Smooth muscle cell (in vitro differentiated cells): ENCODE data around the gene RNGTT. TPM values are rescaled to one million over a fixed set of nuclear protein-coding genes. Genes with fewer than 3 reads are reported as not detected.

Experiments
- DNase-seq: peaks from one replicate; lab custom pipeline; 2025; ENCODE audit not compliant: unreplicated experiment; lab: John Stamatoyannopoulos, UW
- H2AFZ ChIP-seq: fragments of 200-600 bp; sonication (generic); 2 replicates; pipeline ENCODE4 v1.6.0; 2016; ENCODE audit warnings: antibody characterized with exemption, low read depth, mild to moderate bottlenecking
- H3F3A ChIP-seq: fragments of 200-600 bp; sonication (generic); 2 replicates; pipeline ENCODE4 v1.6.0; 2017; ENCODE audit warnings: antibody characterized with exemption, low read depth
- H3K27ac ChIP-seq: fragments of 200-600 bp; sonication (generic); 2 replicates; pipeline ENCODE4 v1.5.1; 2016; ENCODE audit warnings: low read depth, mild to moderate bottlenecking
- H3K27me3 ChIP-seq: fragments of 200-600 bp; sonication (generic); 2 replicates; pipeline ENCODE4 v1.6.1; 2016; ENCODE audit warnings: low read depth, mild to moderate bottlenecking
- H3K36me3 ChIP-seq: fragments of 200-600 bp; sonication (generic); 2 replicates; pipeline ENCODE4 v1.5.1; 2016; ENCODE audit warnings: low read depth
- H3K4me1 ChIP-seq: fragments of 200-600 bp; sonication (generic); 2 replicates; pipeline ENCODE4 v1.5.1; 2016; ENCODE audit warnings: low read depth
- H3K4me2 ChIP-seq: fragments of 200-600 bp; sonication (generic); 2 replicates; pipeline ENCODE4 v1.6.0; 2016; ENCODE audit warnings: mild to moderate bottlenecking
- H3K4me3 ChIP-seq: fragments of 200-600 bp; sonication (generic); 2 replicates; pipeline ENCODE4 v1.5.1; 2016; ENCODE audit warnings: mild to moderate bottlenecking
- H3K79me2 ChIP-seq: fragments of 200-600 bp; sonication (generic); 2 replicates; pipeline ENCODE4 v1.6.0; 2016; ENCODE audit warnings: low read depth, mild to moderate bottlenecking
- H3K9ac ChIP-seq: fragments of 200-600 bp; sonication (generic); 2 replicates; pipeline ENCODE4 v1.6.0; 2016; ENCODE audit warnings: low read depth
- H3K9me3 ChIP-seq: fragments of 200-600 bp; sonication (generic); replicated peaks from 2 replicates; pipeline ENCODE4 v1.5.1; 2016; ENCODE audit warnings: low read depth
- H4K20me1 ChIP-seq: fragments of 200-600 bp; sonication (generic); 2 replicates; pipeline ENCODE4 v1.6.0; 2016; ENCODE audit warnings: low read depth
- WGBS: methylation state at CpG from one replicate; pipeline ENCODE4 v1.1.7; 2016; ENCODE audit warnings: low lambda C conversion rate; 5-methylcytosine and 5-hydroxymethylcytosine counted together
- polyA plus RNA-seq: library from polyadenylated mRNA; unstranded; fragments of >200 nt; fragmentation: Nextera tagmentation; extraction: Ambion mirVana; gene quantifications from 2 replicates; pipeline ENCODE4 v1.2.1, GENCODE V29; 2016
- total RNA-seq: library from RNA; depleted of rRNA; stranded (reverse); fragments of >200 nt; gene quantifications from 2 replicates; pipeline ENCODE4 v1.2.3, GENCODE V29; 2014
- TF ChIP-seq, protein P1 (sequence below): fragments of 200-600 bp; sonication (generic); IDR thresholded peaks from 2 replicates; pipeline ENCODE4 v1.5.1; 2017; ENCODE audit warnings: borderline replicate concordance, mild to moderate bottlenecking, antibody characterized with exemption; ENCODE audit not compliant: insufficient read depth, poor library complexity, severe bottlenecking

RNGTT gene
- total and polyA plus RNA-seq, 2 experiments from 2014 or later = 7.5 to 22.7 TPM

DNA sequence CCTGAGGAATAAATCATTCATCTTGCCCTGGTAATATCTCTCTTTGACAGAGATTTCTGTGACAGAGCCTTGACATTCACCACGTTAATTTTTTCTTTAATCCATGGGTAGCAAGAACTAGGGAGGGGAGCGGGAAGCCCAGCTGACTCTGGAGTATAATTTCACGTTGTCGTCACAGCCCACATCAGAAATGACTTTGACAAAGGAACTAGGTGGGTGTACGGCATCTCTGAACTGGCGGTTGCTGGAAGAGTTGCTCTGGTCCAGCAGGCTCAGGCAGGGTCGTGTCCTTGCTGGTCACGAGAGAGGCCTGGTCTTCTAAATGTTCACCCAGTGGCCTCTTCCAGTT lies 400.2 kb downstream of the RNGTT start:
- no peak for DNase-seq

DNA sequence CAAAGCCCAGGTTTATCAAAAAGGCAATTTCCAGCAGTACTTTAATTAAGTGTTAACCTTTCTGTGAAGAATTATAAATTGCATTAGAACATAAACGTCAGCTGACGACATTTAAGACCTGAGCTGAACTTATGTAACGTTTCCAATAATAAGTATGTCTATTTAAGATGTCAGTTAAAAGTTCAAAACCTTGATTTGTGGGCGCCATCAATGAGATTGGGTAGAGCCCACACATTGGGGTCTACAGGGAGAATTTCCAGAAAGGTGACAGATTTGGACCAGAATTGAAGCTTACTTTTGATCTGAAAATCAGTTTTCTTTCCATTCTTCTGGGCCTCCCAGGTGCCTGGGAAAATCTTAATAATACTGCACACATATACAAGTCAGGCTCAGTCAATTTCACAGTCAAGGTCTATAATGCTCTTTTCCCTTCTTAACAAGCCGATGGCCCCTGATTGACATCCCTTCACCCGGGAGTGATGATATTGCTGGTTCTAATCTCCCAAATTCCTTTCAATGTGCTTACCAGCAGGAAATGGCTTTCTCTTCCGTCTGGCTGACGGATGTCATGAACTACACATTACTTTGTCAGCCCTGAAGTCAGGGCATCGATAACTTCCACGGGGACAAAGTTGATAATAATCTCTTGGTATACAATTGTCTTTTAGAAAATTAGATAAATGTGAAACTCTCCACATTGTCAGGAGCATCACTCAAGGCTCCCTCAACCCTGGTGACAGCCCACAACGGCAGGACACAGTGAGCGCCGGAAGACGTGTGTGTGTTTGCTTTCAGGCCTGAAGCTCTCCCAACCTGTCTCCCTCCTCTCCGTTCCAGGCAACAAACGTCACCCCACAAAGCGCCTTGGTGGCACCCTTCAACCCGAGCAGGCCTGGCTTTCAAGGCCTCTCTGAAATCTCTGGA lies 400.8 kb downstream of the RNGTT start:
- Histone ChIP-seq H3K9me3 (no peaks in the 10 kb centered on the region), H2AFZ (no peak overlapping the region), H3K36me3 (no peaks in the 10 kb centered on the region), H3K27ac (no peak overlapping the region), H3K9ac (no peak overlapping the region), H3K27me3 (no peaks in the 10 kb centered on the region), H3F3A (no peaks in the 10 kb centered on the region), H4K20me1 (no peaks in the 10 kb centered on the region), H3K79me2 (no peaks in the 10 kb centered on the region), H3K4me2 (no peak overlapping the region), H3K4me3 (no peak overlapping the region), H3K4me1 (no peaks in the 10 kb centered on the region)
- TF ChIP-seq, protein P1, sequence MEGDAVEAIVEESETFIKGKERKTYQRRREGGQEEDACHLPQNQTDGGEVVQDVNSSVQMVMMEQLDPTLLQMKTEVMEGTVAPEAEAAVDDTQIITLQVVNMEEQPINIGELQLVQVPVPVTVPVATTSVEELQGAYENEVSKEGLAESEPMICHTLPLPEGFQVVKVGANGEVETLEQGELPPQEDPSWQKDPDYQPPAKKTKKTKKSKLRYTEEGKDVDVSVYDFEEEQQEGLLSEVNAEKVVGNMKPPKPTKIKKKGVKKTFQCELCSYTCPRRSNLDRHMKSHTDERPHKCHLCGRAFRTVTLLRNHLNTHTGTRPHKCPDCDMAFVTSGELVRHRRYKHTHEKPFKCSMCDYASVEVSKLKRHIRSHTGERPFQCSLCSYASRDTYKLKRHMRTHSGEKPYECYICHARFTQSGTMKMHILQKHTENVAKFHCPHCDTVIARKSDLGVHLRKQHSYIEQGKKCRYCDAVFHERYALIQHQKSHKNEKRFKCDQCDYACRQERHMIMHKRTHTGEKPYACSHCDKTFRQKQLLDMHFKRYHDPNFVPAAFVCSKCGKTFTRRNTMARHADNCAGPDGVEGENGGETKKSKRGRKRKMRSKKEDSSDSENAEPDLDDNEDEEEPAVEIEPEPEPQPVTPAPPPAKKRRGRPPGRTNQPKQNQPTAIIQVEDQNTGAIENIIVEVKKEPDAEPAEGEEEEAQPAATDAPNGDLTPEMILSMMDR = no peak
- WGBS = 85% methylated on average over 18 of the region's 18 CpGs
- no peak for DNase-seq

More for the DNA sequence above, 400.2 kb downstream of the RNGTT start:
- Histone ChIP-seq H3K4me1 (no peaks in the 10 kb centered on the region), H3K27me3 (no peaks in the 10 kb centered on the region), H3K4me3 (no peak overlapping the region), H3F3A (no peaks in the 10 kb centered on the region), H3K27ac (no peak overlapping the region), H3K4me2 (no peak overlapping the region), H3K36me3 (no peaks in the 10 kb centered on the region), H4K20me1 (no peaks in the 10 kb centered on the region), H2AFZ (no peak overlapping the region), H3K79me2 (no peaks in the 10 kb centered on the region), H3K9ac (no peak overlapping the region), H3K9me3 (no peaks in the 10 kb centered on the region)
- WGBS = 87% methylated on average over 8 of the region's 8 CpGs
- TF ChIP-seq, protein P1 = no peak

DNA sequence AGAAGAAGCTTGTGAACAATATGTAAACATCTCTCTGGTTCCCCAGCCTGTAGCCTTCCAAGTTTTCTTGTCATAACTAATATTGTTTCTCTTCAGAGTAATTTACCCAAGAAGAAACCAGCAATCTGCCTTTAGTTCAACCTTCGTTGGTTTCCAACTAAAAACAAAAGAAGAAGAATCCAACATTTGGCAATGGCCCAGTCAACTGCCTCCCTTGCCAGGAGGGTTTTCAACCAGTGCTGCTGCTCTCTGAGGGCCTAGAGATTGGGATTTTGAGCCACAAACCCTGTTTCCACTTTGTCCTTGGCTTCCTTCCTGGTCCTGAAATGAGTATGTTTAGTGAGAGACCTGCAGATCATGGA lies 401.5 kb downstream of the RNGTT start:
- no peak for DNase-seq
- Histone ChIP-seq H3K9me3 (no peaks in the 10 kb centered on the region), H3K4me1 (no peaks in the 10 kb centered on the region)

More for the DNA sequence above, 401.5 kb downstream of the RNGTT start:
- Histone ChIP-seq H4K20me1 (no peaks in the 10 kb centered on the region), H3K9ac (no peak overlapping the region), H3F3A (no peaks in the 10 kb centered on the region), H2AFZ (no peak overlapping the region), H3K4me2 (no peak overlapping the region), H3K79me2 (no peaks in the 10 kb centered on the region), H3K27ac (no peak overlapping the region), H3K36me3 (no peaks in the 10 kb centered on the region), H3K4me3 (no peak overlapping the region), H3K27me3 (no peaks in the 10 kb centered on the region)
- TF ChIP-seq, protein P1 = no peak
- 85% methylated on average over 1 of the region's 1 CpG for WGBS
